AG04450 (cell line): ENCODE measurements around the gene ACE2. TPM values are rescaled to one million over a fixed set of nuclear protein-coding genes. Genes with fewer than 3 reads are reported as not detected.

Source experiments
- CTCF ChIA-PET: fragments of 300-600, 350-600 bp; formaldehyde crosslinking; extraction: SDS; loops from one replicate; lab custom pipeline; 2022; ENCODE audit warnings: antibody characterized with exemption, inconsistent platforms; lab: Charles Lee
- POLR2A ChIA-PET: fragments of 350-600 bp; formaldehyde crosslinking; extraction: SDS; loops from one replicate; lab custom pipeline; 2021; ENCODE audit warnings: antibody characterized with exemption, inconsistent platforms; lab: Yijun Ruan, JAX
- DNase-seq: peaks from one replicate; pipeline ENCODE4 v3.0.0-alpha.2; 2011; ENCODE audit warnings: low read depth, low spot score
- H3K27ac ChIP-seq: one replicate; pipeline ENCODE4 v1.5.1; 2012; ENCODE audit warnings: low read depth, low read length, control low read depth
- H3K27me3 ChIP-seq: one replicate; pipeline ENCODE4 v1.6.0; 2012; ENCODE audit warnings: low read length; ENCODE audit not compliant: control insufficient read depth, insufficient read depth
- H3K4me3 ChIP-seq: 2 replicates; pipeline ENCODE4 v1.5.1; 2011; ENCODE audit warnings: mild to moderate bottlenecking, low read depth, low read length, control low read depth
- H3K9me3 ChIP-seq: 2 replicates; pipeline ENCODE4 v1.5.1; 2012; ENCODE audit warnings: low read length; ENCODE audit not compliant: control insufficient read depth, insufficient read depth
- CTCF ChIP-seq: IDR thresholded peaks from 2 replicates; pipeline ENCODE4 v1.5.1; 2011; ENCODE audit warnings: low read depth, low read length, control low read depth, inconsistent platforms
- polyA plus RNA-seq: library from polyadenylated mRNA; depleted of rRNA; stranded (reverse); fragments of >200 nt; gene quantifications from 2 replicates; pipeline ENCODE4 v1.2.3, GENCODE V29; 2011

Gene ACE2
- polyA plus RNA-seq, 1 experiment, result 0.02 TPM

GRCh38 chrX:15643786-15644559 lies 43.2 kb upstream of the ACE2 start:
- Histone ChIP-seq H3K9me3 (no peaks in the 10 kb centered on the region), H3K4me3 (no peak overlapping the region), H3K27me3 (no peaks in the 10 kb centered on the region), H3K27ac (no peak overlapping the region)
- CTCF ChIA-PET, result no interaction called here
- no peak for TF ChIP-seq CTCF
- no peak for DNase-seq
- POLR2A ChIA-PET, result no interaction called here

GRCh38 chrX:15631637-15632036 lies 30.9 kb upstream of the ACE2 start:
- ChIA-PET CTCF (no interaction called here), POLR2A (no interaction called here)
- no peak for DNase-seq
- Histone ChIP-seq H3K9me3 (no peaks in the 10 kb centered on the region), H3K4me3 (no peak overlapping the region), H3K27ac (no peak overlapping the region), H3K27me3 (no peaks in the 10 kb centered on the region)
- TF ChIP-seq CTCF, result no peak

- CTCF ChIA-PET, result no interaction called here
Observed at GRCh38 chrX:15623054-15623453, 22.3 kb upstream of the ACE2 start.

GRCh38 chrX:15619053-15619755 lies 18.4 kb upstream of the ACE2 start:
- POLR2A ChIA-PET, result no interaction called here
- CTCF ChIA-PET, result no interaction called here
- TF ChIP-seq CTCF, result no peak
- no peak overlapping the region for H3K4me3 ChIP-seq
- H3K27ac ChIP-seq, result no peak overlapping the region
- H3K9me3 ChIP-seq, result no peaks in the 10 kb centered on the region
- no peaks in the 10 kb centered on the region for H3K27me3 ChIP-seq
- no peak for DNase-seq

More at GRCh38 chrX:15623054-15623453, 22.3 kb upstream of the ACE2 start:
- H3K27me3 ChIP-seq, result no peaks in the 10 kb centered on the region
- TF ChIP-seq CTCF, result no peak
- DNase-seq, result no peak
- no peaks in the 10 kb centered on the region for H3K9me3 ChIP-seq
- no peak overlapping the region for H3K27ac ChIP-seq
- no peak overlapping the region for H3K4me3 ChIP-seq
- POLR2A ChIA-PET, result no interaction called here

- no peak overlapping the region for H3K27ac ChIP-seq
- DNase-seq, result no peak
- POLR2A ChIA-PET, result no interaction called here
- H3K9me3 ChIP-seq, result no peaks in the 10 kb centered on the region
- TF ChIP-seq CTCF, result no peak
- CTCF ChIA-PET, result no interaction called here
- H3K4me3 ChIP-seq, result no peak overlapping the region
- no peaks in the 10 kb centered on the region for H3K27me3 ChIP-seq
Observed at GRCh38 chrX:15617111-15617510, 16.4 kb upstream of the ACE2 start.
